HG03025 (cell line): Measurements from ENCODE around the gene SPG11.

Experiments used
- ATAC-seq: cut with Tn5 transposase; IDR thresholded peaks from one replicate; pipeline ENCODE4 v1.9.1; 2021; ENCODE audit warnings: mild to moderate bottlenecking, moderate library complexity; ENCODE audit not compliant: unreplicated experiment, low FRiP score

Gene SPG11

DNA sequence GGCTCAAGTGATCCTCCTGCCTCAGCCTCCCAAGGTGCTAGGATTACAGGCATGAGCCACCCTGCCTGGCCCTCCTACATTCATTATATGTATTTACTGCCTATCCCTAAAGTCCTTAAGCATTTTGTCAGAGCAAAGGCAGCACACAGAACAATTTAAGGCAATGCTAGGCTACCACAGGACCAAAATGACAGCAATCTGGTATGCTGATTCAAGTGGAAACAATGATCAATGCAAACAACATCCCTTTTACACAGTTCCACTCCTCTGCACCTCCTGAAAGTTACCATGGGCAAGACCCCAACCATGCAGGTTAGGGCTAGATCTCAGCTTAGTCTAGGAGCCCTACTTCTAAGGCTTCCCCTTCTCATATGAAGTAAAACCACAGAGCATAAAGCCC, 40.3 kb downstream of the SPG11 start:
- no peak for ATAC-seq

DNA sequence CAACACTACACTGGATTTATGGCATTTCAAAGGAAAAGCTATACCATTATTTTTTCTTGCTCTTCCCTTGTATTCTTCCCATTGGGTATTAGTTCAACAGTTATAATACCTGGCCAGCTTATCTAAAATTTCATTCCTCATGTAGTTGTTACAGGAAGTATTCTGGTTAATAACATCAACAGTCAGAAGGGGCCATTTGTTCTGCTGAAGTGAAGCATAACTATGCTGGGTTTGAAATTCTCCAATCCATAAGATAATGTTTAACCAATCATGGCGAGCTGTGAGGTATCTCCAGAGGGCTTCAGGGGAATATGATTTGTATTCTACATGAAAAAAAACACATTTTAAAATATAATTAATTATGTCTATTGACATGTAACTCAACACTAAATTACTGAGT, 43.4 kb downstream of the SPG11 start:
- ATAC-seq: no peak

DNA sequence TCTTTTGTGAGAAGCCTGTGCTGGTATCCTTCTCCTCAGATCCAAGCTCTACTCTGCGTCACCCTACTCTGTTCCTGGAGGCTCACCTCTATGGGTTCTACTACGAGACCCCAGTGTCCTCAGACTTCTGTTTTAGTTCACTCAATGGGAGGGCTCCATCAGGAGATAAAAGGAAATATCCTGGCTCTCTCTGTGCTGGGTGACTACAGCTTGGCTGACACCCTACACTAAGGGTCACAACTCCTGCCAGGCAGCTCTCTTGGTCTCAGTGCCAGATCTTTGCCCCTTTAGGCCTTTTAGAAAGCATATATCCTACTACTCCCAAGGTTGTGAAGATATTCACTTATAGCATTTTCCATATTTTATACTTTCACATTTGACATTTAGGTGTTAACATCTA, 46.5 kb downstream of the SPG11 start:
- ATAC-seq: no peak

DNA sequence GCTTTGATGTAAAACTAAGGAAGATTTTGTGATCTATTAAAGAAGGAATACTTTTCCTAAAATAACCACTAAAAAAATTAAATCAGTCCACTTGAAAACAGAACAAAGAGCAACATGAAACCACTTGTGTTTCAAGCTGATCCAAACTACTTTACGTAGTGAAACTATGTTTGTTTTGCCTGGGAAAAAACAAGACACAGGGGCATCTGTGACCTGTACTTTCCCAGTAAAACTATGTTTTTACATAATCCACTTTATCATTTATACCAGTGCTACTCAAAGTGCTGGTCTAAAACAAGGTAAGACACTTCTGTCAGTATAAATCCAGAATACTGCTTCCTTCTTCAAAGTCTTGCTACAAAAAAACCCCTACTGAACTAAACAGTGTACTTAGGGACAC, 56.7 kb downstream of the SPG11 start:
- ATAC-seq: no peak

DNA sequence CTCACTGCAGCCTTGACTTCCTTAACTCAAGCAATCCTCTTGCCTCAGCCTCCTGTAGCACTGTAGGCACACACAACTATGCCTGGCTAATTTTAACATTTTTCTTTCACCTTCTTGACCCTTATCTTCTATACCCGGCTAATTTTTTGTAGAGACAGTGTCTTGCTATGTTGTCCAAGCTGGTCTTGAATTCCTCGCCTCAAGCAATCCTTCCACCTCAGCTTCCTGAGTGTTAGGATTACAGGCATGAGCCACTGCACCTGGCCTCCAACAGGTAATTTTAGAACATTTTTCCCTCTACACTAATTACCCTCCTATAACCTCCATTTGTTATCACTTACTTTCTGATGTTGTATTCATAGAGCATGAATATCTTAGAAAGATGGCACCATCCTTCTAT, 60.3 kb downstream of the SPG11 start:
- ATAC-seq: no peak

DNA sequence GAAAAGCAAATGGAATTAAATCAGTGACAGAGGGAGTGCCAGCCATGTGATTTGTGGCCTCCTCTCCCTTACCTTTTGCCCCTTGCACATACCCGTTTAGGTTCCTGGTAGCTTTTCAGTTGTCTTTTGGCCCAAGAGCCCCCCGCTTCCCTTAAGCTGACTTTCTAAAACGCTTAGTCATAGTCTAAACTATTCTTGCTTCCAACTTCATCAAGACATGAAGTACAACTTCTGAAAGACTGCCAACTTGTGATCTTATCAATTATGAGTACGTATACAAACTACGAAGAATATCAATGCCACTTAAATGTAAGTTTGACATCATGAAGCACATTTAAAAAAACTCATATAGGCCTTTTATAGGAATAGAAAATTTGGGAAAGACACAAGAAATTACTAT, 64.6 kb downstream of the SPG11 start:
- no peak for ATAC-seq

DNA sequence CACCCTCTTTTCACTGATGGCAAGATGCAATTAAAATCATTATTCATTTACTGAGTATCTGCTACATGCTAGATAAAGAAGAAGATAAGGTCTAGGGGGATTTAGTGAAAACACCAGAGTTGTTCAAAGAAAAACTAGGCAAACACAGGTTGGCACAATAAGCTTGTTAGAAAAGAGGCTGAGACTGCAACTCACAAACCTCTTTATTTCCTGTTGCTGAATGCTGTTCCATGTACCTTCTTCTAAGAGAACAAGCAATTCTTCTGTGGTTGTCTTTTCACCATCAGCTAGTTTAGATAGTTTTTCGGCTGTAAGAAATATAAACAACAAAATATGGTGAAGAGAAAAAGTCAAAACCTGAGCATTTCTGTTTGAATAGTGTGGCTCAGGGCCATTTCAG, 65.4 kb downstream of the SPG11 start:
- no peak for ATAC-seq

DNA sequence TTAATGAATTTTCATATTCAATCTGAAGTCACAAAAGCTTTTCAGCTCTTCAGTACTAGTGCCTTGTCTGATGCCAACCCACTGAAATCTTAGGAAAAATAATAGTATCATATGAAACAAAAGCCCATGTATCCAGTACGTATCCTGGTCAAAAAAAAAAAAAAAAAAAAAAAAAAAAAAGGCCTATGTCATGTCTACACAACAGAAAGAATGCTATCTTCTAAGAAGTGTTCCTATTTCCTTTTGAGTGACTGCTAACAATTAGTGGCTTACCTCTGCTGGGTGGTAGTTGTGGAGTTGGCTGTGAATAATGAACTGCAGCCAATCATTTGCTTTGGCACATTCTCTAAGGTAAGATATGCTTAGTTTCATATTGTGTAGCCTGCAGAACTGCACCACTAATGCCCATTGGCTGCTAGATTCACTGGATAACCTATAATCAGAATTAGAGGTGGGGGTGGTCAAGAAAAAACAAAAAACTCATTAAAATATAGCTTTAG, 66.9 kb downstream of the SPG11 start:
- no peak for ATAC-seq

DNA sequence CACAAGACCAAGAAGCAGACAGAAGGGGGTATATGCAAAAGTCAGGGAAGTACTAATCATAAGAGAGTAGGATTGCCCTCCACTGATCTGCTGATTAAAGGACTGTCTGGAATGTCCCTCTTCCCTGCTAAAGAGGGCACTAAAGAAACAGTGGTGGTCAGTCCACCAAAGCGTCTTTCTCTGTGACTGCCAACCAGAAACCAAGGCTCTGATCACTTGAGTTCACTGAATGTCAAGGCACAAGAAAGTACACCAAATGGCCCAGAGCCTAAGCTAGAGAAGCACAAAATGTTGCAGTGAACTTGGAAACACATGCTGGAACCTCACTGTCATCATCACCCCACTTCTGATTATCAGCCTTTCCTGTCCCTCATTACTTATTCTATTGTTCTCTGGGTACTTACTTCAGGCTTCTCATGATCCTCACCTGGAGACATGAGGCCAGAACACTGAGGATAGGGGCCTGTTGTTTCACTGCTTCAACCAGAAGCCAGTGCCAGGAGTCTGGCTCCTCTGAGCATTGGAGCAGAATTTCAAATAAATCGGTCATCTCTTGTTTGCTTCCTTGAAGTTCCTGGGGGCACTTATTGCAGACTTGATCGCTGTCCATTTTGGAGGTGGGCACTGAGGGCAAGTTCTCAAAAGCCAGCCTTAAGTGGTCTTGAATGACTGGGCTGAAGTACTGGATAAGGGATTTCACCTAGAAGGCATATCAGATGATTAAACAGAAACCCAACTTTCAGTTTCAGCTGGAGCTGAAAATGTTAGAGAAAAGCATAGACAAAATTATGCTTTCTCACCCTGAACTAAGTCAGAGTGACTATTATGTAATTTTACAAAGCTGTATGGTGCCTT, 67.6 kb downstream of the SPG11 start:
- ATAC-seq: no peak

DNA sequence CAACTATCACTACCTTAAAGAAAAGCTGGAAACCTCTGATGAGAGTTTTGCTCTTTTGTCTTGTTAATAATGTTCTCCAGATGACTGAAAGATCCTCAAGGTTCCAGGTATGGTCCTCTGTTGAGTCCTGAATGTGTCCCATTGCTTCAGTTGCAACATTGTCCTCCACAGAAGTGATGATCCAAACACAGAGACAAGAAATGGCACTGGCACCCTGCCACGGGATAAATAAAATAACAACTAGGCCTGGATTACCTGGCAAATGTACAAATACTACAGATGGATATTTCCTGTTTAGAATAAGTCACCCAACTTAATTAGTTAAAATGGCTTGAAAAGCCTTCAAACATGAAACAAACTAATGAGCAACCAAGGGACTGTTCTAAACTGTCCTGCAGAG, 68.2 kb downstream of the SPG11 start:
- no peak for ATAC-seq

DNA sequence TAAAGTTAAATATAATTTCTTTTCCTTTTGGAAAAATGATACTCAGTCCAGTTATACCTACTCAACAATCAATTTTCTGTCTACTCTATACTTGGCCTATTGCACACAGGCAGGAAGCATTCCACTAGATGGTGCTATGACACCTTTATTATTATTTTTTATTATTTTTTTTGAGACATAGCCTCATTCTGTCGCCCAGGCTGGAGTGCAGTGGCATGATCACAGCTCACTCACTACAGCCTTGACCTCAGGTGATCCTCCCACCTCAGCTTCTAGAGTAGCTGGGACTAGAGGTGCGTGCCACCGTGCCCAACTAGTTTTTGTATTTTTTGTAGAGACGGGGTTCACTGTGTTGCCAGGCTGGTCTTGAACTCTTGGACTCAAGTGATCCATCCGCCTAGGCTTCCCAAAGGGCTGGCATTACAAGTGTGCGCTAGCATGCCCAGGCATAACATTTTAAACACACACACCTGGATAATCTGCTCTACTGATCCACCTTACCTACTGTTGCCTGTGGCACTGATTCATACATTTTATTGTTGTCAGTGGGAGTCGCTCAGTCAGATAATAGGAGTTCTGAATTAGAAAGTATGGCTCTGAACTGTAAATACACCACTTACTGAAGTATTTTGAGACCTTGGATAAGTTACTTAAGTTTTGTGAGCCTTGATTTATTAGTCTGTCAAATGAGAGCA, 70.3 kb downstream of the SPG11 start:
- ATAC-seq: no peak

DNA sequence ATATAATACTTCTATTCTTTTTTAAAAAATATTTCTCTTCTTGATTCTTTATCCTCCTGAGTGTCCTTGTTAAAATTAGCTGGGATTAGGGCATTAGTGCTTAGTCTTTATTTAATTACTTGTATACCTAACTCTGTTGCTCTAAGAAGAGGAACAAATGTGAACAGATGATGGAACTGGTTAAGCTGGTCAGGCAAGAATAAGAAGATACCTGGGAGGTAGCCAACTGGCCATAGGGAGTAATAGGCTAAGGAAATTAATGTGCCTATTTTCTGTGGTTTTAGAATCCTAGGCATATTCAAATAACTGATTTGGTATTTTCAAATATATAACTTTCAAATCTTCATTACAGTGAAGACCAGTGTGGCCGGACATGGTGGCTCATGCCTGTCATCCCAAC, 72.1 kb downstream of the SPG11 start:
- ATAC-seq: no peak

DNA sequence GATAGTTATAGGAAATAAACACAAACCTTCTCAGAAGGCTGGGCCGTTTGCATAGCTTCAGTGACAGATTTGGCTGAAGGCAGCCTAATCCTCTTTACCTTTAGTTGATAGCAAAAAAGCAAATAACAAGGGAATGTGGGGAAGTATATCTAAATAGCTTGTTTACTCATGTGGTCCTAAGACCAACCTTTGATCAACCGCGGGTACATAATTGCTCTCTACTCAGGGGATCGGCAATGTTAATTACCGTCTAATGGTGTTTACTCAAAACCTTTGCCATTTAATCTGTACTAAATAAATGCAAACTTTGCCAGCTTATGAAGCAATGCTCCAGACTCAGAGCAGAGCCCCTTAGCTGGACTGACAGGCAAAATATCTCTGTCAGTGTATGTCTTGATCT, 74.9 kb downstream of the SPG11 start:
- ATAC-seq: no peak

DNA sequence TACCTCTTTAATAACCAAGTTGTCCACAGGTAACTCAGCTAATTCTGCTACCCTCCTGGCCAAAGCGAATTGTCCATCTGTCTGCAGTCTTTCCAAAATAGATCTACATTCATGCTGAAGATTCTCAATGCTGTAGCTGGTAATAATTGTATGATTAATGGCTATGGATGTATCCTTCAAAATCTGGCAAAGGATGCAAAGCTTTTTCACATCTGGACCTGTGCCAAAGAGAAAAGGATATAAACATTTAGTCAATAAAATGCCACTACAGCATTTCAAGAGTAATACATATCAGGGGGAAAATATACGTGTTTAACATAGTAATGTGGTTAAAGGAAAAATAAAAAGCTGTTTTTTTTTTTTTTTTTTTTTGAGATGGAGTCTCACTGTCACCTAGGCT, 77.8 kb downstream of the SPG11 start:
- no peak for ATAC-seq

DNA sequence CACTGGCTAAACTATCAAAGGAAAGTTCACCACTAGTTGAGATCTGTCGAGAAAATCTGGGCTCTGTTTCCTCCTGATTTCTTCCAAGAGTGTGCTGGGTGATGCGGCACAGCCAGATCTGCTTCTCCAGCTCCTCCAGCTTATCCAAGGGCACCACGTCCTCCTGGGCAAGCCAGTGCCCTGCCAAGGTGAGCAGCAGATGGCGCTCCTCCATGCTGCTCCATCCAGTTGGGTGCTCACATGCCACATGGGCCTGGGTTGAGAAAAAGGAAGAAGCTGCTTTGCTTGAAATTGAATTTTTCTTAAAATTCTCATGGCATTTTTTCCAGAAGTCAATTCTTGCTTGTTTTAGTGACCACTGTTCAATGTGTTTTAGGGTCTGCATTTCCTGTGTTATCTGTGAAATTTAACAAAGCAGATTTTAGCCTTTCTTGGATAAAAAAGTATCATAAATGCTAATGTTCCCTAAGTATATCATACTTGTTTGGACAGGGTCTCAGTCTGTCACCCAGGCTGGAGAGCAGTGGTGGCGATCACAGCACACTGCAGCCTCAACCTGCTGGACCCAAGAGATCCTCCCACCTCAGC, 79.2 kb downstream of the SPG11 start:
- ATAC-seq: no peak

DNA sequence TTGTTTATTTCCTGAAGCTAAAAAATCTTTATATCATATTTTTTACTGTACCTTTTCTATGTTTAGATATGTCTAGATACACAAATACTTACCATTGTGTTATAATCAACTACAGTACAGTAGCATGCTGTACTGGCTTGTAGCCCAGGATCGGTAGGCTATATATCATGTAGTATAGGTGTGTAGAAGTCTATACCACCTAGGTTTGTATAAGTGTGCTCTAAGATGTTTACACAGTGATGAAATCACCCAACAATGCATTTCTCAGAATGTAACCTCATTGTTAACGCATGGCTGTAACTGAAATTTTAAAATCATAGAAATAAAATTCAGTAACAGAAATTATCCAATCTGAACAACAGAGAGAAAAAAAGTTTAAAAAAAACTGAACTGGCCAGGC, 83.4 kb downstream of the SPG11 start:
- ATAC-seq: no peak

DNA sequence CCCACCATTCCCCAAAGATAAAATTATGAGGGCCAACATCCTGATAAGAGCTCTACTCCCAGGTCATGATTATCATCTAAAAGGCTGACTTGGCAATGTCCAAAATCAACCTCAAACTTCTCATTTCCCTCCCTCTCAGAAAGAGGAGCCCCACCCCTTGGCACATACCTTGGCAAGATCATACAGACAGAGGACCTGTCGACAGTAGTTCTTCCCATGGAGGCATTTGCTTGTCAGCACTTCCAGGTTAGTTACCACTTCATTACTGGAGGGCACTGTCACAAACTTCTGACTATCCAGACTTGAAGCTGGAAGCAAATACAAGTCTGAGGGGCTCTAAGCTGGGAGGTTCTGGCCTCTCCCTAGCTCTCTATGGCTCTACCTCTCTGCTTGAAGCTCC, 88.7 kb downstream of the SPG11 start:
- no peak for ATAC-seq

DNA sequence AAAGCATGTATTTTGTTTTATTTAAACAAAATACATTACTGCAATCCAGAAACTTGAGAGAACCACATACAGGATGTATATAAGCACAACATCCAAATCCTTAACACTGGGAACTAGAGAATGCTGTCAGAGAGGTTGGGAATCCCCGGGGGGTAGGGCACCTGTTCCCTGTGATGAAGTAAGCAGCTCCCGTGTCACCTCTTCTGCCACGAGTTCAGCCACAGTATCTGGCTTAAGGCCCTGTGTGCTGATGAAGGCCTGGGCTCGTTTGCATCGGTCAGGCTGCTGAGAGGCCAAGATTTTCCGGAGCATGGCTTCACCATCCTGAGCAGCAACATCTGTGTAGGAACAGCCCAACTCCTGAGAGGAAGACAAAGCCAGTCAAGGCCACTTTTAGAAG, 90.1 kb downstream of the SPG11 start:
- ATAC-seq: no peak

DNA sequence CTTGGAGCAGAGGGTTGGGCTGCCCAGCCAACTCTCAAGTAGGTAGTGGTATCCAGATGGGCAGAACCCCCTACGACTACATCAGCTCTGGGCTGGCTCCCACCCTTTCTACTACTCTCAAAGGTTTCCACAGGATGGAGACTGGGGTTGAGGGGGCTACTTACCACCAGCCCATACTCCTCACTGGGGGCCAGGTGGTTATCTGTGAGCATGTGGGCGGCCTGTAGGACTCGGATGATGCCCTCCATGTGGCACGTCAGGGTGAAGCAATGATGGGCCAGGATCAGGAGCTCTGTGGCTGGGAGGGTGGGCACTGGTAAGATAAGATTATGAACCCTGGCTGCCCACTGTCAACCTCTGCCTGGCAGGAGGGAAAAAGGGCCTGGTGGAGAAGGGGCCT, 93.1 kb downstream of the SPG11 start:
- ATAC-seq: no peak

DNA sequence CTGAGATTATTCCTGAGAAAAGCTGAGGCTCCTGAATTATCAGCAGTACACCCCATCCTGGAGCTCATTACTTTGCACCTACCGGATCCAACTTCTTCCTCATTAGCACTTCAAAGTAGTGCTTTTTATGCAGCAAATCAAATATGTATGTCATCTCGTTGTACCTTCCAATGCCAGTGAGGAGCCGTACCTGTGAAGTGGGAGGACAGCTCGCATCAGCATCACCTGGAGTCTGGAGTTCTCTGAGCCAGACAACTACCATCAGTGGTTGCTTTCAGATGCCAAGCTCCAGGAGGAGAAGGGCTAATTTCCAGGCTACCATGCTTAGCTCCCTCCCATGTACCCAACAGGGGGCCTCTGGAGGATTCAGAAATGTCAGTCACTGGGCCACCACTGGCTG, 94.1 kb downstream of the SPG11 start:
- ATAC-seq: no peak

DNA sequence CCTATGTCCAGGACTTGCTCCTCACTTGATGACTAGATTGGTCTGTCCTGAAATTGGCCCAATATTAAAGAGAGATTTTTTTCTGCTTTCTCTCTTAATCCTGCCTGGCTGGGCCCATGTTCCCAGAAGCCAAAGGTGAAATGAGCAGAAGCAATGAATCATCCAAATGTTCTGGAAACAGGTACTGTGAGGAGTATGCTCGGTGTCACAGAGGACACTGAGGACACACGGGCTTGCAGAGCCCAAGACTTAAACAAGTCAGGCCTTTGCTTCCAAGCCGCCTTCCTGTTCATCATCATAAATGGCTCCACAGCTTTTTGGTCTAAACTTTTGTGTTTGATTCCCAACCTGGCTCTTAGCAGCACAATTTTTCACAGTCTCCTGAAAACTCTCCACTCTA, 95.1 kb downstream of the SPG11 start:
- no peak for ATAC-seq

DNA sequence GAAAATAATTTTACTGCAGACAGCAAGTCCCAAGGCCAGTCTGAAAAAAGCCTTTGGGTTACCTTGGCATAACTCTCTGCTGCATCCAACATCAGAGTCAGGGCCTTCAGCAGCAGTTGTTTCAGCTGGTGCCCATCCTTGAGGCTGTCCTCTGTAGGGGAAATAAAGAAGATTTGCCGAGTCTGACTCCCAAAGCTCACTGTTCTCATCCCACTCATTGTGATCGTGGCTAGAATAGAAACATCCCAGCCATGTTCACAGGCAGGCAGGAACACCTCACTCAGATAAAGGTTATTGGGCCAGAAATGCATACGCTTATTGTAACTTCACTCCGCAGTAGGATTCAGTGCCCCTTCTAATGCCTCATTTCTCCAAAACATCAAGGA, 97.3 kb downstream of the SPG11 start:
- ATAC-seq: no peak
